Body of pancreas (tissue), 4 donors: ENCODE measurements around the gene BRAT1.

Source experiments
- POLR2A ChIP-seq, 3 donors: fragments of 450-650 bp; IDR thresholded peaks; one replicate each; pipeline ENCODE4 v1.6.1; 2016; ENCODE audit warnings: antibody characterized with exemption in 3 of 3, mild to moderate bottlenecking in 2 of 3
- TF ChIP-seq, protein P1 (sequence below), 7 experiments: fragments of 450-650 bp in 4 of 7; fragments of 200-600 bp in 3 of 7; sonication (generic) in 3 of 7; IDR thresholded peaks; one replicate each; pipeline ENCODE4 v1.5.1; 2016 to 2019; ENCODE audit warnings: antibody characterized with exemption in 7 of 7

GRCh38 chr7:2546776-2547586 lies 8.3 kb downstream of the BRAT1 start:
- TF ChIP-seq, protein P1, sequence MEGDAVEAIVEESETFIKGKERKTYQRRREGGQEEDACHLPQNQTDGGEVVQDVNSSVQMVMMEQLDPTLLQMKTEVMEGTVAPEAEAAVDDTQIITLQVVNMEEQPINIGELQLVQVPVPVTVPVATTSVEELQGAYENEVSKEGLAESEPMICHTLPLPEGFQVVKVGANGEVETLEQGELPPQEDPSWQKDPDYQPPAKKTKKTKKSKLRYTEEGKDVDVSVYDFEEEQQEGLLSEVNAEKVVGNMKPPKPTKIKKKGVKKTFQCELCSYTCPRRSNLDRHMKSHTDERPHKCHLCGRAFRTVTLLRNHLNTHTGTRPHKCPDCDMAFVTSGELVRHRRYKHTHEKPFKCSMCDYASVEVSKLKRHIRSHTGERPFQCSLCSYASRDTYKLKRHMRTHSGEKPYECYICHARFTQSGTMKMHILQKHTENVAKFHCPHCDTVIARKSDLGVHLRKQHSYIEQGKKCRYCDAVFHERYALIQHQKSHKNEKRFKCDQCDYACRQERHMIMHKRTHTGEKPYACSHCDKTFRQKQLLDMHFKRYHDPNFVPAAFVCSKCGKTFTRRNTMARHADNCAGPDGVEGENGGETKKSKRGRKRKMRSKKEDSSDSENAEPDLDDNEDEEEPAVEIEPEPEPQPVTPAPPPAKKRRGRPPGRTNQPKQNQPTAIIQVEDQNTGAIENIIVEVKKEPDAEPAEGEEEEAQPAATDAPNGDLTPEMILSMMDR (IDR thresholded peaks at IDR 0.05) = no peak
- TF ChIP-seq POLR2A (IDR thresholded peaks at IDR 0.05) = no peak
